ENCODE results near the gene ADAMTSL1.

The ADAMTSL1 gene

DNA sequence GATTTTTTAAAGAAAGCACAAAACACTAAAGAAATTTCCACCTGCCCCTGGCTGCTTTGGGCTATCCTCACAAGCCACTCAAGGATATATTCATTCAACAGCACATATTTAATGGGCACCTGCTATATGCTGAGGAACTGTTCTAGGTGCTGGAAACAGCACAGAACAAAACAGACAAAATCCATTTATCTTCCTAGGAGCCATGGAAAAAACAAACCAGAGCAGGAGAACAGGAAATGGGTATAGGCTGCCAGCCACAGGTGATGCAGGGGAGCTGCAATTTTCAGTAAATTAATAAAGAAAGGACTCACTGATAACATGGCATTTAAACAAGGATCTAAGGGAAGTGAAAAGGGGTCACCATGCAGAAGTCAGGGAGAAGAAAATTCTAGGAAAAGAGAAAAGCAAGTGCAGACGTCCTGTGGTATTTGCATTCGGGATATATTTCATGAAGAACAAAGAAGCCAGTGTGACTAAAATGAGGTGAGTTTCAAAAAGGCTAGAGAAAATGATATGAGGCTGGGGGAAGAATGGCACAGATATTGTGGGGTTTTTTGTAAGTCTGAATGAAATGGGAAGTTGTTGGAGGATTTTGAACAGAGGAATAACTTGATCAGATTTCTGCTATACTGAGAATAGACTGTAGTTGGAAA, 152.2 kb downstream of the ADAMTSL1 start:
- no peak for TF ChIP-seq CTCF (IDR thresholded peaks at IDR 0.05)
- no peak overlapping the region for H3K27ac Mint-ChIP-seq
- H3K27me3 Mint-ChIP-seq (ENCODE audit: low read depth, poor library complexity), result peaks cover 3% of the 10 kb centered on the region

DNA sequence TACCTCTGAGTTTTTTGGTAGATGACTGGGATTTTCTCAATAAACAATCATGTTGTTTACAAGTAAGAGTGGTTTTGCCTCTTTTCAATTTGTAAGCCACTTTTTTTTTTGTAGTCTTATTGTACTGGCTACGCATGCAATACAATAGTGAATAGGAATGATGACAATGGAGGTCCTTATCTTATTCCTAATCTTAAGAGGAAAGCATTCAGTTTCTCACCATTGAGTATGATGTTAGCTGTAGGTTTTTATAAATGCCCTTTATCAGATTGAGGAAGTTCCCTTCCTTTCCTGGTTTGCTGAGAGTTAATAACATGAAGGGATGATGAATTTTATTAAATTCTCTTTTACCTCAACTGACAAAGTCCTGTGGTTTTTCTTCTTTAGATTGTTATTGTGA, 155.2 kb downstream of the ADAMTSL1 start:
- no peaks in the 10 kb centered on the region for H3K27me3 Mint-ChIP-seq (ENCODE audit: low read depth, poor library complexity)
- no peaks in the 10 kb centered on the region for H3K36me3 Mint-ChIP-seq (ENCODE audit: low read depth)
- no peak for DNase-seq
- peaks cover 5% of the 10 kb centered on the region for H3K4me1 Mint-ChIP-seq
- no peak overlapping the region for H3K27ac Mint-ChIP-seq
- peaks cover 4% of the 10 kb centered on the region for H3K9me3 Mint-ChIP-seq
- H3K4me3 Mint-ChIP-seq, result no peak overlapping the region
- TF ChIP-seq CTCF (IDR thresholded peaks at IDR 0.05), result no peak

More for the DNA sequence above, 152.2 kb downstream of the ADAMTSL1 start:
- Mint-ChIP-seq H3K4me3 (no peak overlapping the region), H3K9me3 (peaks cover 4% of the 10 kb centered on the region), H3K36me3 (ENCODE audit: low read depth) (no peaks in the 10 kb centered on the region), H3K4me1 (no peaks in the 10 kb centered on the region)
- DNase-seq, result no peak

DNA sequence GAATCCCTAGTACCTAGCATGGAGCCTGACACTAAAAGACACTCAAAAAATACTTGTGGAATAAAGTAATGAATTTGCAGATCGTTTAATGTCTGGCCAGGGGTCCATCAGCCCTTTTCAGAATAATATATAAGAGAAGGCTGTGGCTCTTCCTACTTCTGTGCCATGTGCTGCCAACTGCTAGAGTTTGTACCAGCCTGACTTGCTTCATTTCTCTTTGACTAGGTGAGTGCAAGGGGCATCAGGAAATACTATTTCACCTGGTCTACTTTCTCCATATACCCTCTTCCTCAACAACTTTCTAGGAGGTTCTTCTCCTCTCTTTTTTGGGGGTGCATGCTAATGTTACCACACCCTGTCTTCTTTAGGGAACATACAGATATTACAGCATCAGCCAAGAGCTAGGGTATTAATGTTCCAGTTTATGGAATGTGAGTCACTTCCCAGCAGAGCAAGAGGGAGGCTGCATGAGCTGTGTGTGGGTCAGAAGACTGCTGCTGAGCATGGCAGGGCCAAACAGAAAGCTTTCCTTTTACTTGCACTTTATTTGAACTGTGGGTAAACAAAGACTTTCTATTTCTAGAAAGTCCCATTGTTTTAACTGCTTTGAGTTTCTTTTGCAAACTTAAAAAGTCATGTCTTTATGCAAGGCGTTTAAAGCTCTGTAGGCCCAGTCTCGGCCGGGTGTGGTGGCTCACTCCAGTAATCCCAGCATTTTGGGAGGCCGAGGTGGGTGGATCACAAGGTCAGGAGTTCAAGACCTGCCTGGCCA, 158.9 kb downstream of the ADAMTSL1 start:
- no peak overlapping the region for H3K27ac Mint-ChIP-seq
- no peaks in the 10 kb centered on the region for H3K36me3 Mint-ChIP-seq (ENCODE audit: low read depth)
- no peak overlapping the region for H3K4me3 Mint-ChIP-seq
- no peak for DNase-seq
- H3K9me3 Mint-ChIP-seq, result peaks cover 4% of the 10 kb centered on the region
- no peaks in the 10 kb centered on the region for H3K27me3 Mint-ChIP-seq (ENCODE audit: low read depth, poor library complexity)
- peaks cover 5% of the 10 kb centered on the region for H3K4me1 Mint-ChIP-seq
- no peak for TF ChIP-seq CTCF (IDR thresholded peaks at IDR 0.05)

- H3K27me3 Mint-ChIP-seq (ENCODE audit: low read depth, poor library complexity), result no peaks in the 10 kb centered on the region
- no peak for TF ChIP-seq CTCF (IDR thresholded peaks at IDR 0.05)
- H3K27ac Mint-ChIP-seq, result peak overlapping the region; percentile 63
- H3K9me3 Mint-ChIP-seq, result no peaks in the 10 kb centered on the region
- no peak for DNase-seq
- no peaks in the 10 kb centered on the region for H3K36me3 Mint-ChIP-seq (ENCODE audit: low read depth)
- peaks cover 5% of the 10 kb centered on the region for H3K4me1 Mint-ChIP-seq
- no peak overlapping the region for H3K4me3 Mint-ChIP-seq
Observed at GRCh38 chr9:18636781-18637180, 162.8 kb downstream of the ADAMTSL1 start.

- H3K4me3 Mint-ChIP-seq, result no peak overlapping the region
- no peaks in the 10 kb centered on the region for H3K36me3 Mint-ChIP-seq (ENCODE audit: low read depth)
- H3K9me3 Mint-ChIP-seq, result peaks cover 6% of the 10 kb centered on the region
- no peaks in the 10 kb centered on the region for H3K27me3 Mint-ChIP-seq (ENCODE audit: low read depth, poor library complexity)
- no peaks in the 10 kb centered on the region for H3K4me1 Mint-ChIP-seq
- no peak for DNase-seq
- no peak for TF ChIP-seq CTCF (IDR thresholded peaks at IDR 0.05)
- H3K27ac Mint-ChIP-seq, result no peak overlapping the region
Observed at GRCh38 chr9:18638371-18639249, 164.7 kb downstream of the ADAMTSL1 start.
